ENCODE results near the gene PPP1R1C.
"Not testable (repeated sequence)": the region's sequence is repeated elsewhere in the genome, so short reads cannot be mapped to it uniquely, and the experiment has no call there.

PPP1R1C gene

DNA sequence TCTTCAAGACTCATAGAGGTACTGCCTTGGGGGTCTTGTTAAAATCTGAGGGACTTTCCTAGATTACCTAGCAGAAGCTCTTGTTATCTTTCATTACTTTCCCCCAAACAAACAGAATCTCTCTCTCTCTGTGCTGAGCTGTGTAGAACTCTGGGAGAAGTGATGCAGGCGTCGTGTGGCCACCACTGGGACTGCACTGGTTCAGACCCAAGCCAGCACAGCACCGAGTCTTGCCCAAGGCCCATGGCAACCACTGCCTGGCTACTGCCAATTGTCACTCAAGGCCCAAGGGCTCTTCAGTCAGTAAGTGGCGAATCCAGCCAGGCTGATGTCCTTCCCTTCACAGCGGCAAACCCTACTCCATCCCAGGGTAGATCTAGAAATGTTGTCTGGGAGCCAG, 28.6 kb downstream of the PPP1R1C start:
- no peak for DNase-seq (ENCODE audit: low read depth in 2 of 2)

DNA sequence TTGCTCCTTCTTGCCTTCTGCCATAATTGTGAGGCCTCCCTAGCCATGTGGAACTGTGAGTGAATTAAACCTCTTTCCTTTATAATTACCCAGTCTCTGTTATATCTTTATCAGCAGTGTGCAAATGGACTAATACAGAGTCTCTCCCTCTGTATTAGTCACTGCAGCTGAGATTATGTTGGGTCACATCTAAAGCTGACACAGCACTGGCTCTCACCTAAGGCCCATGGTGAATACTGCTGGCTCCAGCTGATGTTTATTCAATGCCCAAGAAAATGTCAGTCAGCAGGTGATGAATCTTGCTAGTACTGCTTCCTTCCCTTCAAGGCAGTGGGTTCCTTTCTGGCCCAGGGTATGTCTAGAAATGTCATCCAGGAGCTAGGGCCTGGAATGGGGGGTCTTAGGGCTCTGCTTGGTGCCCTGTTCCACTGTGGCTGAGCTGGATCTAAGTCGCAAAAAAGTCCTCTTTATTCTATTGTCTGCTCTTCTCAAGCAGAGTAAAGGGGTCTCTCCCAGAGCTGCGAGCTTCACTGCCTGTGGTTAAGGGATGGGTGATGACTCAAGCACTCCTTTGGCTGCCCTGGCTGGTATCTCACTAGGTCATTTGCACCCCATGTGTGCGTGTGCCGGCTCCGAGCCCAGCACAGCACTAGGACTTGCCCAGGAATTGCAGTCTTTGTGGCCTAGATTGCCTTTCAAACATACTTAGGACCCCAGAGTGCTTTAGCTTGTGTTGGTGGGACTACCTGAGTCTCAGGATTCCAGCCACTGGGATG, 29.9 kb downstream of the PPP1R1C start:
- no peak for DNase-seq (ENCODE audit: low read depth in 2 of 2)

DNA sequence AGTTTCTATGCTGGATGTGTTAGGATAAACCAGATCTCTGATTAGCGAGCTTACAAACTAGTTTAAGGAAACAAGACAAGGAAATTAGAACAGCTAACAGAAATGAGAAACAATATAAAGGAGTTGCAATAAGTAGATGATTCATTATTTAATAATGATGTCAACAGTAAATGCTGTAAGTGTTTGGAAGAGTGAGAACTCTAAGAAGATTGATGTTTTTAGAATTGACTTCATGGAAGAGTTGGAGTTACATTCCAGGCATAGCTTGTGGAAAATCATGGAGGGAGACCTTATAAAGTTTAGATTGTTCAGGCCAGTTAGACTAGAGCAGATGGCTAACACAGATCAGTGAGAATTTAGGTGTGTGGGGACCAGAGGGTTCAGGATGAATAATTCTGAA, 32.6 kb downstream of the PPP1R1C start:
- DNase-seq (ENCODE audit: low read depth in 2 of 2): no peak

DNA sequence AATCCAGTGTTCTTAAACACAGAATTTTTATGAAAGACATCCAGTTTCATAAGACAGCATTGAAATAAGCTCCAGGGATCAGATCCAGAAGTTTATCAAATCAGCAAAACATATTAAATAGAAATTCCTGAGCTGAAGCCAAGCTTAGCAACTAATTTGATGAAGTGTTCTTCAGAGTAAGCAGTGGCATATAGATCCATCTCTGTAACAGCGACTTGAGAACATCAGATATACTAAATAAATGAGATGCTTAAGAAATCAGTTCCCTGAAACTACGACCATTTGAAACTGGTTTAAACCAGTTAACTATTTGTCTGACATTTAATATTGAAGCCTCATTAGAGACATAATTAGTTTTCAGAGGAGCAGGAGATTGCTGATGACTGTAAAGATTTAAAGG, 34.1 kb downstream of the PPP1R1C start:
- DNase-seq (ENCODE audit: low read depth in 2 of 2): no peak

DNA sequence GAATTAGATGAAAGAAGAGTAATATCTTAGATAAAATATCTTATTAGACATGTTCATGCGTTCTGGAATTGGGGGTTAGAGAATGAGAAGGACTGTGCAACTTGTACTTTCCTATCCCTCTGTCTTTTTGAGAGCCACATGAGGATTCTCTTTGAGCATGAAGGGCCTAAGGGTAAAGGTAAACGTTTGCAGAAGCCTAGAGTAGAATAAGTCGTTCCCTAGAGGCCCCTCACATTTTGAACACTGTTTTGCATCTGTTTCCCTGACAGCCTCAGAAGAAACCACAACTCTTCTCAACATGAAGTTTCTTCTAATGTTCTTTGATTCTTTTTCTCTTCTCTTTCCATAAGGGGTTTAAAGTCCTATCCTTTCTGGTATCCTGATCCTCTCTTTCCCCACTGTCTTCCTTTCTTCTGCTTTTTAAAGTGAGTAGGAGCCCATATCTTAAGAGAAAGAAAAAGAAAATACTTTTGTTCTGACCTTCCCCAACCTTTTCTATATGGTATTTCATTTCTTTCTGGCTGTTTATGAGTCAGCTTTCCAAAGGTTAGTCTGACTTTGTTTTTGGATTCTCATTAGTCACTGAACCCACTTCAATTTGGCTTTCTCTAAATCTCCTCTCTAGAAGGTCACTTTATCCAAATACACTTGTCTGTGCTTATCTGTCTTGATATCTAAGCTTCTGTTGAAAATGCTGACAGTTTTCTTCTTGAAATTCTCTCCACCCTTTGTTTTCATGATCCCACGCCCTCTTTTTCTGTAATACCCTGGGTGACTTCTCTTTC, 34.8 kb downstream of the PPP1R1C start:
- no peak for DNase-seq (ENCODE audit: low read depth in 2 of 2)

DNA sequence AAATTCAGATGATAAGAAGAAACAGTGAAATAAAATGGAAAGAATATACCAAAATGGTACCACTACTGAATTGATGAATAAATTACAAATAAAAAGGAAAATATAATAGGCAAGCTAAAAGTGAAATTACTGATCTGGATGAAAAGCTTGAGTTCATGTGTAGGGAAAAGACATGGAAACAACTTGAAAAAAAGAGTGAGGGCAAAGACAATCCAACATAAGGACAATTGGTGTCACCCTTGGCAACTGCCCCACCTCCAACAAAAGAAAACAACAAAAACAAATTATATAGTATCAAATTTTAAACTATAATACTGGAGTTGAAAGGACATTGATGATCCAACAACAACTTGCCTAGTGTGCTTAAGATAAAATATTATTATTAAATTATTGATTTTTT, 37.6 kb downstream of the PPP1R1C start:
- DNase-seq (ENCODE audit: low read depth in 2 of 2): no peak

DNA sequence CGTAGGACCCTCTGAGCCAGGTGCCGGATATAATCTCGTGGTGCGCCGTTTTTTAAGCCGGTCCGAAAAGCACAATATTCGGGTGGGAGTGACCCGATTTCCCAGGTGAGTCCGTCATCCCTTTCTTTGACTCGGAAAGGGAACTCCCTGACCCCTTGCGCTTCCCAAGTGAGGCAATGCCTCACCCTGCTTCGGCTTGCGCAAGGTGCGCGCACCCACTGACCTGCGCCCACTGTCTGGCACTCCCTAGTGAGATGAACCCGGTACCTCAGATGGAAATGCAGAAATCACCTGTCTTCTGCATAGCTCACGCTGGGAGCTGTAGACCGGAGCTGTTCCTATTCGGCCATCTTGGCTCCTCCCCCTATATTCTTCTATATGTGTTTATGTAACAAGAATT, 45.2 kb downstream of the PPP1R1C start:
- DNase-seq (ENCODE audit: low read depth in 2 of 2): not testable (repeated sequence)

DNA sequence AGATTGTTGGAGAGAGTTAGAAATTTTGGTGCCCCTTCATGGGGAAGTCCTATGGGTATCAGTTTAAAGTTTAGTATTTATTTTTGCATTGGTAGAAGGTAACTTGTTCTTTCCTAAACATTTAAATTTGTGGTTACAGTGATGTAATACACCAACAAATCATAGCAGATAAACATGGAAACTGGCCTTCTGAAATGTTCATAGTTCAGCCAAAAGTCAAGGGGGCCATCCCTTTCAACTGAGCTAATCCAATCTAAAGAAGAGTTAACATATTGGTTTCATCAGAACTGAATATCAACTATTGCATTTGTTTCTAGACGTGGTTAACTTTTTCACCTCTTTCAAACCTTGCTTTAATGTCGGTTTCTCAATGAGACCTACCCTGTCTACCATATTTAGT, 46.3 kb downstream of the PPP1R1C start:
- no peak for DNase-seq (ENCODE audit: low read depth in 2 of 2)

DNA sequence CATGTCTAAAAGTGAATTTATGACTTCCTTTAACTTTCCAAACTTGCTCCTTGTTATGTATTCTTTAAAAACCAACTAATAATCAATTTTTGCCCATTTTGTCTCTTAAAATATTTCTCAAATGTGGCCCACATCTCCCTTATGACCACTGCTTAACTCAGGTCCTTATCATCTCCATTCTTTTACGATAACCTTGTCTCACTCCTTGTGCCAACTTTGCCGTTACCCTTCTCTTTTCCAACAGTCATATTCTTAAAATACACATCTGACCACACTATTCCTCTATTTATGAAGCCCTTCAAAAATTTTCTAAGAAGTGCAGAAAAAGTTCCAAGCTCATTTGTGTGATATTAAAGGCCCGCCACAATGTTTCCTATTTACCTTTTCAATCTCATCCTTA, 47.8 kb downstream of the PPP1R1C start:
- DNase-seq (ENCODE audit: low read depth in 2 of 2): no peak

DNA sequence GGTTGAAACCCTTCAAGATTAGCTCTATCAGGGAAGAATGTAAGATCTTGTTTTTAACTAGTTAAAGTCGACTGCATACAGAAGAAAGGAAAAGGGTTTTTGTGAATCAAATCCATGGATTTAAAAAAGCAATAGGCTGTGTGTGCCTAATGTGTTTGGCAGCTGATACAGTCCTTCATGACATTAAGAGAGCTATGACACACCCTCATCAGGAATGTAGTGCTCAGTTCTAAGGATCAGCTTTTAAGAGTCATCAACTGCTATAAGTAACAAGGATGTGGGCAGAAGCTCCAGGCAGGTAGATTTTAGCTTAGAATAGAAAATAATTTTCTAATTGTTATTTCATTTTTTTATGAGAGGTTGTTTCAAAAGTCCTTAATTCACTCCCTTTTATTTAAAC, 52.9 kb downstream of the PPP1R1C start:
- no peak for DNase-seq (ENCODE audit: low read depth in 2 of 2)

DNA sequence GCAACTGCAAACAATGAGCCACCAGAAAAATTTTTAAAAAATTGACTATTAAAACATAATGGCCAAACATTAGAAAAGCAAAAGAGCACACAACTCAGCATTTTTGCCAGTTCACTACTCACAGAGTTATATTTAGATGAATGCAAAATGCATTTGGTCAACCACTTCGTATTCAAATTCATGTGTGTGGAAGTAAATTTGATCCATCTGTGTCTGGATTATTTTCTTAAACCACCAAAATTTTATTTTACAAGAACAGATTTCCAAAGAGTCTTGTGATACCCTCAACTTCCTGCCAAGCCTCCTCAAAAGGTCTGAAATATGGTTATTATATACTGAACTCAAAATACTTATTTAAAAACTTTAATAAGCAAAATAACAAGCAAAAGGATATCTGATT, 57.4 kb downstream of the PPP1R1C start:
- DNase-seq (ENCODE audit: low read depth in 2 of 2): no peak

DNA sequence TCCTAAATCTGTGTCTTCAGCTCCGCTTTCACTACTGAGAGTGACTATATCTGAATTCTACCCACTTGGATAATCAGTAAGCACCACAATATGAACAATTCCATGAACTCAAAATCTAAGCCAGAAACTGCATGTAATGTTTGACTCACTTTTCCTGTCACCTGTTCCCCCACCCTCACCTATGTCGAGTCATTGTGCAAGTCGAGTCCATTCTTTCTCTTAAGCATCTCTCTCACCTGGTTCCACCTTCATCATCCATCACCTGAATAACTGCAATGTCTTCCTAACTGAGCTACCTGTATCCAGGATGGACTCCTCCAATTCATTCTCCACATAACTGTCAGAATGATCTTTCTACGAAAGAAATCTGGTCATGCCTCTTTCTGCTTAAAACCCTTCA, 58.2 kb downstream of the PPP1R1C start:
- DNase-seq (ENCODE audit: low read depth in 2 of 2): no peak

DNA sequence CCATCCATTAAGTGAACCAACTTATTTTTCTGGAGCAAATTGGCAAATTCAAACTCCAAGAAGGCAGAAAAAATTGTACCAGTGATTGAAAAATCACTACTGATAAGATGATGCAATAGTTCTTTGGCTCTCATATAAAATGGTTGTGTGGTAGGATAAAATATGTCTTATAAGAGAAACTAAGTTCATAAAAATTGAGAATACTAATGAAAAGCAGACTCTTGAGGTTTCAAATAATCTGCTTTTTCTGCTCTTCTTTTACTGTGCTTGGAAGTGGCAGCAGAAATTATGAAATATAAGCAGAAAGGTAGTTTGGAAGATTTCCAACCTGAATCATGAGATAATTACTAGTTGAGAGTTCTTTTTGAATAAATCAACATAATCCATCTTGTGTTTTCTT, 61.9 kb downstream of the PPP1R1C start:
- no peak for DNase-seq (ENCODE audit: low read depth in 2 of 2)

DNA sequence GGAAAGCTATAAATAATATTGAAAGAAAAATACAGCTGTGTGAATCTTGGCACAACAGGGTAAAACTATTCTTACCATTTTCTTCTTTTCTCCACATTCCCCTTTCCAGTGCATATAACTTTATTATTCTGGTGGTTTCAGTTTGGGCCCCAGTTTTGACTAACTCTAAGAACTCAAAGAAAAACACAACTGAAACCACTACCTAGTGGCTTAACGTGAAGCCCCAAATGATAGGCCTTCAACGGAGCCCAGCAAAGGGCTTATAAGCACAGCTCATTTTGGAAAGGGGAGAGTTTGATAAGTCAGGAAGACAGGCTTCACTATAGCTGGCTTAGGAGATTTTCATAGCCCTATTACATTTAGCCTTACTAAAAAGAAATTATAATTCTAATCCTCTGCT, 62.4 kb downstream of the PPP1R1C start:
- no peak for DNase-seq (ENCODE audit: low read depth in 2 of 2)

DNA sequence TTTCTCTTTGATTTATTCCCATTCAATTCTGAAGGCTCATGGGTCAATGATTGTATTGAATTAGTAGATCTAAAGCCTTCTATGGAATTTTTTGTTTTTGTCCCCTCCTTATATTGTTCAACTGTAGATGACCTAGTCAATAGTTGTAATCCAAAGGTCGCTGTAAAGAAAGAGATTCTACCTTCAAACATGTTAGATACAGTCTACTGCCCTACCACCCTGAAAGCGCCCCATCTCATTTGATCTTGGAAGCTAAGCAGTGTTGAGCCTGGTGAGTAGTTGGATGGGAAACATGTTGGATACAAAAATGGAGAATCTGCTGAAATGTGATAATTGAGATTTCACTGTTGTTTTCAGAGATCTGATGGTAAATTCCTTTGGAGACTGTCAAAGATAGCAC, 63.0 kb downstream of the PPP1R1C start:
- DNase-seq (ENCODE audit: low read depth in 2 of 2): no peak

DNA sequence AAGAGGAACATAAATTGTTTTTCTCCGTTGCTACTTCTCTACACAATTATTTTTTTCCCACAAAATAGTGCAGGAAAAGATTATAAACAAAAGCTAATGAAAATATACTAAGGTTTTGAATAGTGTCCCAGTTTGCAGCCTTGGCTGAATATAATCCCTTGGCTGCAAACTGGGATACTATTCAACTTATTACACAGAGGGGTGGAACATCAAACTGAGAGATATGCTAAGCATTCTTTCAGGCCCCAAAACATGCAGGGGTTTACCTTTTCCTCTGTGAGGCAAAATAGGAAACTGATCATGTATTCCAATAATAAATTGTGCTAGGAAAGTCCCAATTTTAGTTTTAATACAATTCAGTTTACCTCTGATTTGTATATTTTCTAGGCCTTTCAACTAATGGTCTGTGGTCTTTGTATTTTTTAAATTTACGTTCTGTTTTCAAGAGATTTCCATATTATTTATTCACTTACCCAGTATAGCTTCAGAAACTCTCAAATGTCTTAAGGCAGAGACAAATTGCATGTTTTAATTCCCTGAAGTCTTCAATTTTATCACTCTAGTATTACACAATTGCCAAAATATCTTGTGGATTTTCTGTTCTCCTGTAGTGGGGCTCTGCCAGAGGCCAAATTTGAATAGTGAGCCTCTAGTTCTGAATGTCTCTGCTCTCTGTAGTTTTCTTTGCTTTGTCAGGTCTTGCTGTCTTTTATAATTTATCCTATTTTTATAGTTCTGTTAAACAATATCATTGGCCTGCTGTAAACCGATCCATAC, 63.9 kb downstream of the PPP1R1C start:
- DNase-seq (ENCODE audit: low read depth in 2 of 2): no peak

DNA sequence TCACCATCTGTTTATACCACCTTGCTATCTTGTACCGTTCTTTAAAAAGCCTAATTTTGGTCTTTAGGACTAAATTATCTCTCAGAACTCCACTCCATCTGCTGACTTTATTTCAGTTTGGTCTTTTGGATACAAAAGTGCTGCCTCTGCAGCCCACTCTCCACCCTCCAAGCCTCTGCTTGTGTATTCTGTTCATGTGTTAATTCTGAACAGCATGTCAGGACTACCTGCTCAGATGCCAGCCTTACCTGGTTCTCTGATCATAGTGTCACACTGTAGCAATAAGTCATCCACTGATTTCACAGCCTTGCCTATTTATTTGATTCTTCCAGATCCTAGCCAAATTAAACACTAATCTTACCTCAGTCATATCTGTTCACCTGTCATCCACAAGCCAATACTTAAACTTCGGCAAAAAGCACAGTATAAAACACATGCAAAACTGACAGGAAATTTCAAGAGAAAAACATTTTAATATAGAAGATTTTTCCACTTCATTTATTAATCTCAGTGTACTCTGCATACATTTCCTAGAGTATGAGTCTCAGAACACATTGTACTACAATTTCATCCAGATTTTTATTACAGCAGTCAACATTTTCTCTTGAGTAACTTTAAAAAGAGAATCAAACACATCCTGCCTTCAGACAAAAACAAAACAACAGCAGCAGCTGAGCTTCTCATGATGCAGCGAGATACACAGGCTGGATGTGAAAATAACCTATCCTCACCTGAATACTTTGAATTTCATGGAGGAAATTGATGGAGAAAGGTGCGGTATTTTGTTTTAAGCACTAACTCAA, 64.9 kb downstream of the PPP1R1C start:
- no peak for DNase-seq (ENCODE audit: low read depth in 2 of 2)

DNA sequence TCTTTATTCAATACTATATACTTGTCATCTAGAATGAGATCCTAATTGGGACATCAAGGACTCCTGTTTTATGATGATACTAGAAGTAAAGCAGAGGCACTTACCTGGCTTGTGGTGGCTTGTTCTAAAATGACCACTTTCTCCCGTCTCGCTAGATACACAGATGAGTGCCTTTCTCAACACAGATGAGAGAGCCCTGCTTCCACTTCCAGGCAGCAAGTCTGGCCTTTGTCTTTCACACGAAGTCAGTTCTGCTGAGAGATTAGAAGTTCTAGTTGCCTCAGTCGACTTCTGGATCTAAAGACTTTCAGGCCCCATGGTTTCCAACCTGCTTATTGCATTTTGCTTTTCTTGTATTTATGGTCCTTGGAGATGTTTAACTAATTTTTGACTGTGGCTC, 70.3 kb downstream of the PPP1R1C start:
- no peak for DNase-seq (ENCODE audit: low read depth in 2 of 2)

DNA sequence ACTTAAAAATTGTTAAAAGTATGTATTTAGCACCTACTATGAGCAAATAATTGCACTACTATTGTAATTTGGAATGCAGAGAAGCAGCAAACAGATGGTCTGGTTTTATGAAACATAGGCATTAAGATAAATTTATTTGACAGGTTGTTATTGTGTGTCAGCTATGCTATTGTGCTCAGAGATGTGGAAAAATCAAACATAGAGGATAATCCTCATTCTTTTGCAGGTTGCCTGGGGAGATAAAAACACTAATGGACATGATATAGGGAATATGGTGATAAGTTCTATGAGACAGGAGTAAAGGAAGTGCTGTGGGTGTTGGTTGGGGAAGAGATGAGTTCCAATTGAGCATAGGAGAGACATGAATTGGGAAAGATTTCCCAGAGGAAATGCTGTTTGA, 71.3 kb downstream of the PPP1R1C start:
- no peak for DNase-seq (ENCODE audit: low read depth in 2 of 2)

DNA sequence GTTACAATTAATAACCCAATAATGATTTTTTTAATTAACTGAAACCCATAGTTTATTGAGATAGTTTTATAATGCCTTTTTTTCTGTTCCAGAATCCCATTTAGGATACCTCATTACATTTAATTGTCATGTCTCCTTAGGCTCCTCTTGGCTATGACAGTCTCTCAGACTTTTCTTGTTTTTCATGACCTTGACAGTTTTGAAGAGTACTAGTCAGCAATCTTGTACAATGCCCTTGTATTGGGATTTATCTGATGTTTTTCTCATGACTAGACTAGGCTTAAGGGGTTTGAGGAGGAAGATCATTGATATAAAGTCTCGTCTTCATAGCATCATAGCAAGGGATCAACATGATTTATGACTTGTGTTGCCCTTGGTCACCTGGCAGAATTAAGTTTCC, 72.4 kb downstream of the PPP1R1C start:
- DNase-seq (ENCODE audit: low read depth in 2 of 2): no peak

DNA sequence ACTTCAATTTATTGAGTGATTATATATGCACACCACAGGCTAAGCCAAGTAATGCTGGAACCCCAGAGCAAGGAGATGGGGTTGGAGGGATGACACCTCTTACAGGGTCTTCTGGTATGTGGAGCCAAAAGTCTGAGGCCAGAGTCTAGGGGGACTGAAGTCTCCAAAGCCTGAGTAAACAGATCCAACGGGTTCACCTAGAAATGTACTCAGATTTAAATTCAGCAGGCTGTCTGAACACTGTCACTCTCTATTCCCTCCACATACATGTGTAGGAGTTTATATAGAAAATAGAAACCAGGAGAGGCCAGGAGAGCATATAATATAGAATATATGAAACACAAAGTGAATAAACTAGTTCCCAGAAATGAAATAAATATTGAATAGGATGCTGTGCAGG, 76.1 kb downstream of the PPP1R1C start:
- no peak for DNase-seq (ENCODE audit: low read depth in 2 of 2)

Data from stimulated activated CD8-positive, alpha-beta memory T cell treated with anti-CD3 and anti-CD28 coated beads, Interleukin-15, amount 100 ng/mL, for 48 hours (primary cell).